Ramos (cell line): ENCODE data around the gene SRPX2.

Source experiments
- in situ Hi-C: fragments of 300-500 bp; cut with MboI; formaldehyde crosslinking; loops from one replicate; pipeline ENCODE4 v1.14.3; 2022; ENCODE audit warnings: low sequenced_read_pairs; ENCODE audit not compliant: unreplicated experiment

The SRPX2 gene

GRCh38 chrX:100643956-100644860, at the start of gene SRPX2:
Gene SRPX2, plus strand, starts transcription at chrX:100644199. Its CDS starts 2,124 bp downstream, at chrX:100646323.
- in situ Hi-C loops: no loop called here

- in situ Hi-C loops: no loop called here
Measured at GRCh38 chrX:100596601-100597000, 47.4 kb upstream of the SRPX2 start.

- in situ Hi-C loops: no loop called here
Measured at GRCh38 chrX:100599456-100599855, 44.5 kb upstream of the SRPX2 start.

- in situ Hi-C loops: no loop called here
Measured at GRCh38 chrX:100600340-100600739, 43.7 kb upstream of the SRPX2 start.

- in situ Hi-C loops: no loop called here
Measured at GRCh38 chrX:100600758-100601157, 43.2 kb upstream of the SRPX2 start.

- in situ Hi-C loops: no loop called here
Measured at GRCh38 chrX:100606753-100607152, 37.2 kb upstream of the SRPX2 start.

GRCh38 chrX:100609591-100609990, 34.4 kb upstream of the SRPX2 start:
- in situ Hi-C loops: no loop called here

GRCh38 chrX:100611951-100612350, 32.0 kb upstream of the SRPX2 start:
- in situ Hi-C loops: no loop called here

- in situ Hi-C loops: no loop called here
Measured at GRCh38 chrX:100615005-100615404, 29.0 kb upstream of the SRPX2 start.

GRCh38 chrX:100623001-100623400, 21.0 kb upstream of the SRPX2 start:
- in situ Hi-C loops: no loop called here

- in situ Hi-C loops: no loop called here
Measured at GRCh38 chrX:100625985-100626491, 18.0 kb upstream of the SRPX2 start.

GRCh38 chrX:100635040-100635439, 9.0 kb upstream of the SRPX2 start:
- in situ Hi-C loops: no loop called here

- in situ Hi-C loops: no loop called here
Measured at GRCh38 chrX:100635989-100636320, 8.0 kb upstream of the SRPX2 start.

GRCh38 chrX:100636321-100636991, 7.5 kb upstream of the SRPX2 start, which contains the start of gene TSPAN6:
Gene TSPAN6, minus strand, starts transcription at chrX:100636806. Its CDS starts 112 bp downstream, at chrX:100636694.
- in situ Hi-C loops: no loop called here

GRCh38 chrX:100642290-100642689, 1.7 kb upstream of the SRPX2 start:
- in situ Hi-C loops: no loop called here

- in situ Hi-C loops: no loop called here
Measured at GRCh38 chrX:100643212-100643611, 787 bp upstream of the SRPX2 start.

GRCh38 chrX:100645106-100645505, 1.1 kb downstream of the SRPX2 start:
- in situ Hi-C loops: no loop called here

- in situ Hi-C loops: no loop called here
Measured at GRCh38 chrX:100647095-100647494, 3.1 kb downstream of the SRPX2 start.

GRCh38 chrX:100647739-100648138, 3.7 kb downstream of the SRPX2 start:
- in situ Hi-C loops: no loop called here

- in situ Hi-C loops: no loop called here
Measured at GRCh38 chrX:100648458-100649417, 4.7 kb downstream of the SRPX2 start.
